HG03442 (cell line): ENCODE results near the gene AKAP13.

Source experiments
- ATAC-seq: cut with Tn5 transposase; IDR thresholded peaks from one replicate; pipeline ENCODE4 v1.9.1; 2021; ENCODE audit warnings: mild to moderate bottlenecking, moderate library complexity; ENCODE audit not compliant: unreplicated experiment

Gene AKAP13

DNA sequence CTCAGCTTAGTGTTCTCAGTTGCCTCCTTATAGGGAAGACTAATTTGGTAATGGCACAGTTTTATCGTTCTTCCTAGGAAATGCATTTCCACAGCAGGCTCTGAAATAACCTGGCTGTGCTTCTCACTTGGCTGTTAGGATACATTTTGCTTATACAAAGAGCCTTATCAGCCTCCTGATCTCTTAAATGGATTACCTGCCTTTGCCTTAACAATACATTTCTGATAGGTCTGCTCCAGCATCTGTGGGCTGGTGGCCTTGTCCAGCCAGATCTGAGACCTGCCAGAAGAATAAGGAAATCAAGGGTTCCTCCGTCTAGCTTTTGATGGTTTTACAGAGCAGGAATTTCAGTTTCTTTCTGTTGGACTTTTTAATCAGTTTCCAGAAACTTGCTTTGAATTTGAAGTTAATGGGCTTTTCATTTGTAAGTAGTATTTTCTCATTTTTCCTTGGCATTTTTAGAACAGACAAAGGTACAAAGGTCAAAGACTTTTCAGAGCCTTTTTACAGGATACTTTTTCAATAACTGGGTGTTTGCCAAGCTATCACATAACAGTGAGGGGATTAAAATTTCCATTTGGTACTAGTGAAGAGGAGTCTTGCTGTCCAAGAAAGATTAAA, 116.3 kb downstream of the AKAP13 start:
- ATAC-seq: no peak

DNA sequence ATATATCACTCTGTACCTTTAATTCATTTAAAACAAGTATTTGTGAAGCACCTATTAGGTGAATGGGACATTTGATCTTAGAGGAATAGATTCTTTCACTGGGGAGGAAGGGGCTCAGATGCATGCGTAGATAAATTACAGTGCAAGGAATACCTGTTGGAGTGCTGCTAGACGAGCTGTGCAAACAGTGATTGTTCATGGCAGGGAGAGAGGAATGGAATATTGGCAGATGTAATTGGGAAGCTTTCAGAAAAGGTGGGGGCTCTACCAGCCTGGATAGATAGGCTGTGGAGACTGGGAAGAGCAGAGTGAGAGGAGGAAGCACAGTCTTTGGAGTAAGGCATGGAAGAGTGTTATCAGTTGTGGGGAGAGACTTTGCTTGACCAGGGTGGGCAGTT, 116.8 kb downstream of the AKAP13 start:
- no peak for ATAC-seq

DNA sequence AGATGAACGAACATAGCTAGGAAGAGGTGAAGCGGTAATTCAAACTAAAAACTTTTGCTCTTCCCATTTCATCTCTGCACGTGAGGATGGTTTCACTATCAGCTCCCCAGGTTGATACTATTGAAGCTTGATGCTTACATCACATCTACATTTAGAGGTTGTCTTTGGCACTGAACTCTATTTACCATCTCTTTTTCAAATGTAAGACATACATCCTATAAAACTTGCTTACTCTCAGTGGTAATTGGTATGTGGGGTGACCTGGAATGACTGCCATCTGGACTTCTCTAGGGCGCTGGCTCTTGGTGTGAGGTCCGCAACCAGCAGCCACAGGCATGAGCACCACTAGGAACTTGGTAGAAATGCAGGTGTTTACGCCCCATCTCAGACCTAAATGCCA, 118.1 kb downstream of the AKAP13 start:
- ATAC-seq: no peak

DNA sequence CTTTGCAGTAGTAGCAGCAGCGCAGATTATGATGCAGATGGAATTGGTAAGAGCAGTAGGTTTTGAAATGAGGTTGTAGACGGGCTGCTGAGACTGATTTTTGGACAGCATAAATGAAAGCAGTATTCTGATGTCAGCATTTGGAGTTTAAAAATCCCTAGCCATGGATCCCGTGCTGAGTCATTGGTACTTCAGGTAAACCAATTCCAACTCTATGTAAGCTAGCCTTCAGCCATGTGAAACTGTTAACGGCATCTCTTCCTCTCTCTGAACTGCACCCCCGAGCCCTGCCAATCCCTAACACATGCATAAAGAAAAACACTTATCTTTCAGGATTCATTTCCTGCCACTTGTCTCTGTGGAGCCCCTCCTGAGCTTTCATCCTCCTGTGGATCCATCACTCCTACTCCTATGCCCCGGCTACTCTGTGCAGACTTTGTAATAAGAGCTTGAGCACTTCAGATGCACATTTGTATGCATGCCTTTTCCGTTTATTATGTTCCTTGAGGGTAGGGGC, 119.0 kb downstream of the AKAP13 start:
- no peak for ATAC-seq

- ATAC-seq: no peak
Measured at GRCh38 chr15:85500060-85500708, 119.8 kb downstream of the AKAP13 start.

GRCh38 chr15:85500729-85501128, 120.3 kb downstream of the AKAP13 start:
- ATAC-seq: no peak

DNA sequence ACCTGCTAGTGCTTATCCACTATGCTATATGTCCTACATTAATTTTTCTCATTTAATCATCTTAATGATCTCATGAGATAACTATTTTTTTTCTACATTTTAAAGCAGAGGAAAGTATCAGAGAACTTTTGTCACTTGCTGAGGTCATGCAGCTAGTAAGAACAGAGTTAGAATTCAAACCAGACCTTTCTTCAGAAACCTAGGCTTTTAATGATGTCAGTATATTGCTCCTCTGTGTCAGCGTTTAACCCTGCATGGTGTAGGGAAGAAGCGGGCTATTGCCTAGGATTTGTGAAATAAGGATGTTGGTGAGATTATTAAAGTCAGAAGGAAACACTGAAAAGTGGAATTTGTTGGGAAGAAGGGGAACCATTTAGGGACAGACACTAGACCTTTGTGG, 121.2 kb downstream of the AKAP13 start:
- ATAC-seq: no peak

DNA sequence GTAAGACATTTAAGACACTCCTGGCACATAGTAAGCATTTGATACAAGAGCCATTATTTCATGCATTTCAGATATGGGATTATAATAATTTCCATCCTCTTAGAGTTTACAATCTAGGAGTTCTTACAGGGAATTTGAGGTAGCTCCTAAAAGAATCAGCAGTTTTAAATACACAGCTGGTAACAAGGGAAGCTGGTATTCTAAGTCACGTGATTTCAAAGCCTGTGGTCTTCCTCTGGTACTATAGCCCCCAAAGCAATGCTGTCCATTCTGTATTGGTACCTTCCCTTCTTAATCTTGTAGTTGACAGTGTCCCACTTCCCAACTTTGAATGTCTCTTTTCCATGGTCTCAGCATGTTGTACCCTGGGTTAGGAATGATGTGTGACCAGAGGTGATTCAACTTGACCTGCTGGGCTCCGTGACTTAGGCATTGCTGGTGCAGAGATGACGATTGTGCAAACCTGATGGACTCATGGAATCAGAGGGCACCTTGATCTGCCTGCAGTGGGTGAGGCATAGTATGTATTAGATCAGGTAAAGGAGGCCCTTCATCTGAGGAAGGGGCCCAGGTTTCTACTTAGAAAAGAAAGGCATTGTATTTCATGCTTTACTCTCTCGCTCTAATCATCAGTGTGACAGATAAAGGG, 122.9 kb downstream of the AKAP13 start:
- ATAC-seq: no peak

DNA sequence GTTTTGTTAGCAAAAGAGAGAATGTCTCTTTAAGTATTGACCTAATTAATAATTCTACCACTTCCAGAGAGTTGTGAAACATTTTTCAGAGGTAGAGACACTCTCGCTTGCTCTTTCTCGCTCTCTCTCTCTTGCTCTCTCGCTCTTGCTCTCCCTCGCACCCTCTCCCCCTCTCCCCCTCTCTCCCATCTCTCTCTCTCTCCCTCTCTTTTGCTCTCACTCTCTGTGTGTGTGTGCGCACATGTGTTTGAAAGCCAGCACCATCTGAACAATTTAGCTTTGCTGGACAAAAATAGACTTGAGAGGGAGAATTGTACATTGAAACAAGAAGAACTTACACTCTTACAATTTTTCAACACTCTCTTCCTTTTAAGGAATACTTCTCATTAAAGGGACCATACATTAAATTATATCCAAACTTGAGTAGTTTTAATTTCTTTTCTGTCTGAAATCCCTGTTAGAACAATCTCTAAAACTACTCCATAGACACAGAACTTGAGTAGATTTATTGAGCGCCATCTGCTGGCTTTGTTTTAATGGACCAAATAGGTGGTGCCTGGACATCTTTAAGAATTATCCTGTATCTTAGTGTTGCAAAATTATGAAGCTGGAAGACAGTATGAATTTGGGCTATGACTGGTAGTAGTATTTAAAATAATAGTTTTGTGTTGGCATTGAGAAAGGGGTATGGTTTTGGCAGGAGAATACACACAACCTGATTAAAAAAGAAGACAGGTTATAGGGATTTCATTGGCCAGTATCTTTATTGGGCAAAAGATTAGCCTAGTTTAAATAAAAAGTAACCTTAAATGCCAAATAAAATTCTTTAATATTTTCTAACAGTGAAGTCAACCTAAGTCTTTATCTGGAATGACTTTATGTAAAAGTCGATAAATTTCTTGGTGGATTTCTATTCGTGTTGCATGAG, 124.6 kb downstream of the AKAP13 start:
- no peak for ATAC-seq

DNA sequence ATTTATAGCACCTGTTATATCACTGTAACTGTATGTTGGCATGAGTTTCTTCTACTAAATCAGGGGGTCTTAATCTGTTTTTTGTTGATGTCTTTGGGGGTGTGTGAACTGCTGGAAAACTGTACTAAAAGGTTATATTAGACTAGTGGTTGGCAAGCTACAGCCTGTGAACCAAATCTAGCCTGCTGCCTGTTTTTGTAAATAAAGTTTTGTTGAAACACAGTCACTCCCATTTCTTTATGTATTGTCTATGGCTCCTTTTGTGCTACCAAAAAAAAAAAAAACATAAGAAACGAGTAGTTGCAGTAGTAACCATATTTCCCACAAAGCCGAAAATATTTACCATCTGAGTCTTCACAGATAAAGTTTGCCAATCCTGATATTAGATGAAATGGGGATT, 126.7 kb downstream of the AKAP13 start:
- no peak for ATAC-seq

GRCh38 chr15:85509973-85510372, 129.6 kb downstream of the AKAP13 start:
- ATAC-seq: no peak

DNA sequence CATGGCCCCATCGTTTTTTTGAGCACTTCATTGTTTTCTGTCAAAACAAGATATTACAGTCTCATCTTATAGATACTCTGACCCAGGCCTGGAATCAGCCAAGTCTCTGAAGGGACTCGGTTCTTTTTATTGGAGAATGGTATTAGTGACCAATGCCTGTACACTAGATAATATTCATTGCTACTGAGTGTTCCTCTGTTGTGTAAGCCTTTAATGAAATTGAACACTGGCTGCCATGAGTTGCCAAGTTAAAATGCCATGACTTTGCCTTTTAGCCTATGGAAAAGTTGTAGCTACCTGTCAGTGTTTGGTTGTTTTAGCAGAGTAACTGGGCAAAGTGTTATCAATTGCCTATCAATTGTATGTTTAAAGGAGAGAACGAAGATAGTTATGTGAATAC, 134.0 kb downstream of the AKAP13 start:
- ATAC-seq: no peak

DNA sequence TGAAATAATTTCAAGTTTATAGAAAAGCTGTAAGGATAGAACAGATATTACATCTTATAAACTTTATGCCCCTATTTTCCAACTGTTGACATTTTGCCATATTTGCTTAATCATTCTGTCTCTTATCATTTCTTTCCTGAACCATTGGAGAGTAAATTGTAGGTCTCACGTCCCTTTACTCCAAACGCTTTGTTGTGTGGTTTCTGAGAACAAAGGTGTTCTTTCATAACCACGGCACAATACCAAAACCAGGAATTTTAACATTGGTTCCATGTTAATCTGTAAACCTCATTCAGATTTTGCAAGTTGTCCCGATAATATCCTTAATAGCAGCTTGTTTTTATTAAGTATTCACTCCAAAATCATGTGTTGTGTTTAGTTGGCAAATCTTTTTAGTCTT, 134.8 kb downstream of the AKAP13 start:
- no peak for ATAC-seq

DNA sequence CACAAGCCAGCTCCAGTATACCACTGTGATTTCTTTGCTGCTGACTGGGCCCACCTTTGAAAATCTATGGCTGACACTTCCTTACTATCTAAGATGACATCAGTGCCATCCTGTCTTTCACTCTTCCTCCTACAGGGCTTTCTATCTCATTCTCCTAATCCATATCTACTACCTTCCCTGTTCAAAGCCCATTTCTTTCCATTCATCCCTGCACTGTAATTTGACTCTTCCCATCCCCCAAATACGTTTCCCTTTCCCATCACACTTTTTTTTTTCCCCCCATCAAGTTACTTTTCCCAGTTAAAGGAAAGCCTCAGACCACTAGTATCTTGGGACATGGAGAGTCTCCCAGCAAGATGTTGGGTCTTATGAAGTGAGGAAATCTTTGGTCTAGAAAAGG, 136.7 kb downstream of the AKAP13 start:
- ATAC-seq: no peak

GRCh38 chr15:85518979-85519761, 138.8 kb downstream of the AKAP13 start:
- ATAC-seq: no peak

DNA sequence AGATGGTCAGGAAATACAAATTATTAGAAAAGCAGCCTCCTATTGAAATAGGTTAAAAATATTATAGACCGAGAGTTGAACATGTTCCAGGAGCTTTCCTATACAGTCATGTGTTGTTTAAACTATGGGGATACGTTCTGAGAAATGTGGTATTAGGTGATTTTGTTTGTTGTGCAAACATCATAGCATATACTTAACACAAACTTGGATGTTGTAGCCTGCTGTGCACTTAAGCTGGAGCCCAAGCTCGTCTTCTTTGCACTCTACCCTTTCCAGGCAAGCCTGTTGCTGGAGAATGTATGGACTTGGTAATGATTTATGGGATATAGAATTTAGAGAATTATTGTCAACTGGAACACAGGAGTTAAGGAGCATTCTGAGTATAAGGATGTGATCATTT, 140.2 kb downstream of the AKAP13 start:
- no peak for ATAC-seq

- no peak for ATAC-seq
Measured at GRCh38 chr15:85523530-85523929, 143.1 kb downstream of the AKAP13 start.

- ATAC-seq: no peak
Measured at GRCh38 chr15:85525755-85526154, 145.4 kb downstream of the AKAP13 start.

- ATAC-seq: no peak
Measured at GRCh38 chr15:85527895-85528294, 147.5 kb downstream of the AKAP13 start.

DNA sequence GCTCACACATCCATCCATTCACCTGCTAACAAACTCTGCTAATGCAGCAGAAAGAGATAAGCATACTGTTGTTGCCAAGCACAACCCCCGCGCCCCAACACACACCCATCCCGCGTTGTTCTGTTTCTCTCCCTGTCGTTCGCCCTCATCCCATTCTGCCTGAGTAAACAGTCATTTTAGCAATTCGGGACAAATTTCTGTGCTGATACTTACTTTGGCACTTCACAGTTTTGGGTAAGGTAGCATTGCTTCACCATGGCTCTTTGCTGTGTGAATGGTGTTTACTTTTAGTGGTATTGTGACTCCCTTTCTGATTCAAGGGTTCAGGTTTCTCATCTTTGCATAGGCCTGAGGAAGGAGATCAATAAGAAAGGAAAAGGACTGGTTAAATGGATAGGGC, 149.7 kb downstream of the AKAP13 start:
- ATAC-seq: no peak
